HG02970 (cell line): Measurements from ENCODE around the gene RBM39.
"Not testable (repeated sequence)": the region's sequence is repeated elsewhere in the genome, so short reads cannot be mapped to it uniquely, and the experiment has no call there.

Source experiments
- ATAC-seq: cut with Tn5 transposase; IDR thresholded peaks from one replicate; pipeline ENCODE4 v1.9.1; 2021; ENCODE audit warnings: mild to moderate bottlenecking, moderate library complexity, moderate number of reproducible peaks; ENCODE audit not compliant: unreplicated experiment, low FRiP score

Gene RBM39

GRCh38 chr20:35729836-35730582 lies 12.1 kb downstream of the RBM39 start:
- no peak for ATAC-seq

GRCh38 chr20:35729283-35729807 lies 12.7 kb downstream of the RBM39 start:
- ATAC-seq = no peak

GRCh38 chr20:35726842-35727711 lies 15.0 kb downstream of the RBM39 start:
- ATAC-seq = no peak

GRCh38 chr20:35724321-35725230 lies 17.5 kb downstream of the RBM39 start:
- no peak for ATAC-seq

GRCh38 chr20:35723652-35724320 lies 18.3 kb downstream of the RBM39 start:
- not testable (repeated sequence) for ATAC-seq

GRCh38 chr20:35723275-35723639 lies 18.8 kb downstream of the RBM39 start:
- not testable (repeated sequence) for ATAC-seq

GRCh38 chr20:35721621-35722020 lies 20.4 kb downstream of the RBM39 start:
- ATAC-seq = no peak

- ATAC-seq = no peak
These were observed 20.8 kb downstream of the RBM39 start for GRCh38 chr20:35721219-35721618.

GRCh38 chr20:35720165-35721123 lies 21.6 kb downstream of the RBM39 start:
- ATAC-seq = no peak

GRCh38 chr20:35719717-35720116 lies 22.3 kb downstream of the RBM39 start:
- ATAC-seq = no peak

- ATAC-seq = no peak
These were observed 23.0 kb downstream of the RBM39 start for GRCh38 chr20:35718972-35719635.

GRCh38 chr20:35718321-35718720 lies 23.7 kb downstream of the RBM39 start:
- not testable (repeated sequence) for ATAC-seq

- ATAC-seq = no peak
These were observed 25.7 kb downstream of the RBM39 start for GRCh38 chr20:35716330-35716729.

- ATAC-seq = no peak
These were observed 26.4 kb downstream of the RBM39 start for GRCh38 chr20:35715652-35716051.

- ATAC-seq = no peak
These were observed 27.9 kb downstream of the RBM39 start for GRCh38 chr20:35714127-35714526.

- ATAC-seq = not testable (repeated sequence)
These were observed 28.9 kb downstream of the RBM39 start for GRCh38 chr20:35713120-35713519.

- ATAC-seq = no peak
These were observed 30.4 kb downstream of the RBM39 start for GRCh38 chr20:35711588-35712209.
